Glutamatergic neuron (in vitro differentiated cells): Measurements from ENCODE around the gene TUBA8. TPM values are rescaled to one million over a fixed set of nuclear protein-coding genes. Genes with fewer than 3 reads are reported as not detected.

ENCODE experiments used
- DNase-seq: peaks from one replicate; pipeline ENCODE4 v3.0.0; 2022
- H3K27ac Mint-ChIP-seq: one replicate; pipeline ENCODE4 v1.8.0; 2020; ENCODE audit warnings: mild to moderate bottlenecking, mixed read lengths, inconsistent platforms; ENCODE audit not compliant: unreplicated experiment
- H3K27me3 Mint-ChIP-seq: one replicate; pipeline ENCODE4 v1.8.0; 2020; ENCODE audit warnings: mild to moderate bottlenecking, moderate library complexity, mixed read lengths, inconsistent platforms; ENCODE audit not compliant: unreplicated experiment
- H3K36me3 Mint-ChIP-seq: one replicate; pipeline ENCODE4 v1.8.0; 2020; ENCODE audit warnings: mild to moderate bottlenecking, mixed read lengths, inconsistent platforms; ENCODE audit not compliant: unreplicated experiment
- H3K4me1 Mint-ChIP-seq: one replicate; pipeline ENCODE4 v1.8.0; 2020; ENCODE audit warnings: mild to moderate bottlenecking, low read depth, mixed read lengths, inconsistent platforms; ENCODE audit not compliant: unreplicated experiment
- H3K4me3 Mint-ChIP-seq: one replicate; pipeline ENCODE4 v1.8.0; 2020; ENCODE audit warnings: mild to moderate bottlenecking, mixed read lengths, inconsistent platforms; ENCODE audit not compliant: unreplicated experiment
- H3K9me3 Mint-ChIP-seq: one replicate; pipeline ENCODE4 v1.8.0; 2020; ENCODE audit warnings: mild to moderate bottlenecking, moderate library complexity, mixed read lengths, inconsistent platforms; ENCODE audit not compliant: unreplicated experiment
- CTCF ChIP-seq: fragments of 200-600 bp; sonication (generic); IDR thresholded peaks from one replicate; pipeline ENCODE4 v1.5.0; 2021; ENCODE audit not compliant: partially characterized antibody, unreplicated experiment
- total RNA-seq: library from RNA; stranded (reverse); fragmentation: NEBNext Ultra II Directional; extraction: Animal tissue kit (Norgen Biotek cat#: 25700); gene quantifications from one replicate; pipeline ENCODE4 v1.2.1, GENCODE V29; 2021; ENCODE audit not compliant: unreplicated experiment

The TUBA8 gene
- total RNA-seq, 1 donor from 2014 or later: 3.7 TPM

GRCh38 chr22:18065256-18065655 is 45.4 kb upstream of the TUBA8 start:
- Mint-ChIP-seq H3K4me3 (no peak overlapping the region), H3K27me3 (peaks cover 9% of the 10 kb centered on the region), H3K4me1 (peaks cover 2% of the 10 kb centered on the region), H3K9me3 (peaks cover 6% of the 10 kb centered on the region), H3K36me3 (peaks cover 5% of the 10 kb centered on the region), H3K27ac (no peak overlapping the region)
- DNase-seq: no peak
- TF ChIP-seq CTCF: no peak

GRCh38 chr22:18066181-18066859 is 44.3 kb upstream of the TUBA8 start:
- DNase-seq: no peak
- H3K27ac Mint-ChIP-seq: no peak overlapping the region
- TF ChIP-seq CTCF: no peak
- H3K9me3 Mint-ChIP-seq: peaks cover 6% of the 10 kb centered on the region
- peaks cover 9% of the 10 kb centered on the region for H3K27me3 Mint-ChIP-seq
- peaks cover 5% of the 10 kb centered on the region for H3K36me3 Mint-ChIP-seq
- no peak overlapping the region for H3K4me3 Mint-ChIP-seq
- peaks cover 2% of the 10 kb centered on the region for H3K4me1 Mint-ChIP-seq

- H3K4me3 Mint-ChIP-seq: no peak overlapping the region
- peaks cover 5% of the 10 kb centered on the region for H3K36me3 Mint-ChIP-seq
- no peak for TF ChIP-seq CTCF
- no peak overlapping the region for H3K27ac Mint-ChIP-seq
- peaks cover 6% of the 10 kb centered on the region for H3K9me3 Mint-ChIP-seq
- H3K4me1 Mint-ChIP-seq: peaks cover 2% of the 10 kb centered on the region
- DNase-seq: no peak
- H3K27me3 Mint-ChIP-seq: peaks cover 9% of the 10 kb centered on the region
Observed at GRCh38 chr22:18067121-18067520, 43.5 kb upstream of the TUBA8 start.

- H3K4me3 Mint-ChIP-seq: no peak overlapping the region
- peaks cover 2% of the 10 kb centered on the region for H3K4me1 Mint-ChIP-seq
Observed at GRCh38 chr22:18067548-18068341, 42.9 kb upstream of the TUBA8 start.

More at GRCh38 chr22:18067548-18068341, 42.9 kb upstream of the TUBA8 start:
- H3K36me3 Mint-ChIP-seq: peaks cover 5% of the 10 kb centered on the region
- DNase-seq: no peak
- H3K27ac Mint-ChIP-seq: no peak overlapping the region
- H3K9me3 Mint-ChIP-seq: peaks cover 6% of the 10 kb centered on the region
- peaks cover 9% of the 10 kb centered on the region for H3K27me3 Mint-ChIP-seq
- TF ChIP-seq CTCF: no peak
